Mucosa of rectum (tissue), 2 donors: ENCODE results near the gene PRKCH.

Source experiments
- H3K27ac ChIP-seq, 2 donors: one replicate each; pipeline ENCODE4 v1.7.0; 2013; ENCODE audit warnings: inconsistent platforms in 2 of 2, low read depth in 2 of 2, low read length in 2 of 2
- H3K27me3 ChIP-seq, 2 donors: one replicate each; pipeline ENCODE4 v1.7.0; 2013; ENCODE audit warnings: low read length in 2 of 2; ENCODE audit not compliant: control insufficient read depth in 2 of 2, insufficient read depth in 2 of 2
- H3K36me3 ChIP-seq, 2 donors: one replicate each; pipeline ENCODE4 v1.7.0; 2013; ENCODE audit warnings: low read length in 2 of 2; ENCODE audit not compliant: control insufficient read depth in 2 of 2, insufficient read depth in 2 of 2
- H3K4me1 ChIP-seq, 2 donors: one replicate each; pipeline ENCODE4 v1.7.0; 2013; ENCODE audit warnings: low read length in 2 of 2, mild to moderate bottlenecking in 1 of 2; ENCODE audit not compliant: control insufficient read depth in 2 of 2, insufficient read depth in 2 of 2
- H3K4me3 ChIP-seq, 2 donors: one replicate each; pipeline ENCODE4 v1.7.0; 2013; ENCODE audit warnings: low read length in 2 of 2
- H3K9ac ChIP-seq, 2 donors: one replicate each; pipeline ENCODE4 v1.7.0; 2013; ENCODE audit warnings: low read length in 2 of 2, low read depth in 1 of 2, mild to moderate bottlenecking in 1 of 2
- H3K9me3 ChIP-seq, 2 donors: one replicate each; pipeline ENCODE4 v1.7.0; 2013; ENCODE audit warnings: low read length in 2 of 2; ENCODE audit not compliant: control insufficient read depth in 2 of 2
- donor health status: healthy.
- donor health status: Normal muscosa, but diverticular disease.

The PRKCH gene

GRCh38 chr14:61582815-61583214 is 261.4 kb downstream of the PRKCH start:
- peaks cover 0 to 9% of the 10 kb centered on the region in 2 donors for H3K4me1 ChIP-seq
- no peaks in the 10 kb centered on the region for H3K27me3 ChIP-seq
- H3K4me3 ChIP-seq = no peak overlapping the region
- H3K36me3 ChIP-seq = no peaks in the 10 kb centered on the region
- H3K9me3 ChIP-seq = no peaks in the 10 kb centered on the region
- H3K9ac ChIP-seq = no peak overlapping the region
- H3K27ac ChIP-seq = no peak overlapping the region

- peaks cover 0 to 9% of the 10 kb centered on the region in 2 donors for H3K4me1 ChIP-seq
- no peak overlapping the region for H3K27ac ChIP-seq
- no peaks in the 10 kb centered on the region for H3K36me3 ChIP-seq
These were observed 263.0 kb downstream of the PRKCH start for GRCh38 chr14:61584331-61584741.

DNA sequence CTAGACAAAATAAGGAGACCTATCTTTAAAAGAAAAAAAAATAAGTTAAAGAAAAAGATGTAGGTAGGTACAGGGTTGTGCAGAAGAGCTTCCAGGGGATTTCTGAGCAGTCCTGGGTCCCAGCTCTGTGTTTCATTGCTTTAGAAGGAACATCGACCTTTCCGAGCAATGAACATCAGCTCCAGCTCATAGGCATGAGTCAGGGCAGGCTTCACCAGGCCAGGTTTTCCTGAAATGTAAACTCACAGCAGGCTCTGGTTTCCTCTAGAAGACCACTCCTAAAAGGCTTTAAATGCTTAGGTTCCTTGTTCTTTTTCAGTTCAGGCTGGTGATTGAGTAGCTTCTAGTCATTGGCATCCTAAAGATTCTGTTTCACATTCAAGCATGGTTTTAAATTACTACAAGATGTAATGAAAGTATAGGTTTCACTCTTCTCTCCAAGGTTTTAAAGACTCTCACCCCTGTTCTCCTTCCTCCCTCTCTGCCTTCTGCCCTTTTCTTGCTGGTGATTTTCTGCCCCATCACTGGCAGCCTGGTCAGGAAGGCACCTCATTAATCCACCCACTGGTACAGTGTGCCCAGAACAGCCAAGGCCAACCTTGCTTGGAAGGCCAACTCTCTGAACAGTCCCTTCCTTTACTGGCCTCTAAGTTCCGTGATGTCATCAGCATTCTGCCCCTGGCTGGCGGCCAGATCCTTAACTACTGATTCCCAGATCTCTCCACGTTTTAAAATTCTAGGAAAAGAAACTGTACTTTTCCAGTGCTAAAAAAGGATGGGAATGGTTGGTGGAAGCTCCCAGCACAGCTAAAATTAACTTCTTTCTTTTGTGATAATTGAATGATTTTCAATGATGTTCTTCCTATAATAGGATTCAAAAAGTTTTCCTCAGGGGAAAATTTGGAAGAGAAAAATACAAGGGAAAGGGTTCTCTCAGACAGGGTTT is 264.5 kb downstream of the PRKCH start:
- Histone ChIP-seq H3K27ac (peak overlapping the region; percentile 11 to 53), H3K9ac (no peak overlapping the region), H3K4me1 (peaks cover 0 to 9% of the 10 kb centered on the region in 2 donors), H3K9me3 (no peaks in the 10 kb centered on the region), H3K4me3 (no peak overlapping the region), H3K27me3 (no peaks in the 10 kb centered on the region), H3K36me3 (no peaks in the 10 kb centered on the region)

More at GRCh38 chr14:61584331-61584741, 263.0 kb downstream of the PRKCH start:
- no peaks in the 10 kb centered on the region for H3K9me3 ChIP-seq
- H3K9ac ChIP-seq = no peak overlapping the region
- H3K4me3 ChIP-seq = no peak overlapping the region
- no peaks in the 10 kb centered on the region for H3K27me3 ChIP-seq

GRCh38 chr14:61586544-61587055 is 265.2 kb downstream of the PRKCH start:
- no peaks in the 10 kb centered on the region for H3K36me3 ChIP-seq
- no peaks in the 10 kb centered on the region for H3K27me3 ChIP-seq
- H3K9ac ChIP-seq = no peak overlapping the region
- peaks cover 0 to 9% of the 10 kb centered on the region in 2 donors for H3K4me1 ChIP-seq
- H3K9me3 ChIP-seq = no peaks in the 10 kb centered on the region
- no peak overlapping the region for H3K4me3 ChIP-seq
- peak overlapping the region in 1 of 2 donors; percentile 26 for H3K27ac ChIP-seq

DNA sequence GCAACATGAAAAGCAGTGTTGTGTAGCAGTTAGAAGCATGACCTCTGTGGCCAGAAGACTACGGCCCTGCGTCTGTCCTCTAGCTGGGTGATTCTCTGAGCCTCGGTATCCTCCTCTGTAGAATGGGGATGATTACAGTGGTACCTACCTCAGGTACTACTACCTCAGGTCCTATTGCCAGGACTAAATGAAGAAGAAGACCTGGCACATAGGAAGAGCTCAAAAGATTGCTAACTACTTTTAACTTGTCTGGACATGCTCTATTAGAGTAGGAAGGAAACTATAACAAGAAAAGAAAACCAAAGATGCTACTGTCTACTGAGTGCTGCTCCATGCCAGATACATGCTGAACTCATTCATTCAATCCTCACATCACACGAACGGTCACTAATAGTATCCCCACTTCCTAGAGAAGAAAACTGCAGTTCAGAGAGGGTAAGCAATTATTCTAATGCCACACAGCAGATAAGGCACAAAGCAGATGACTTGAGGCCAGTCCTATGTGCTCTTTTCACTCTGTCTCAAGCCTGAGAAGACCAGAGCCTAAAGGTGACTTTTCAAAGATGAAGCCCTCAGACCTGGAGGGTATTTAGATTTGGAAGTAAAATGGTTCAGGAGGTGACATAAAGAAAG is 265.8 kb downstream of the PRKCH start:
- peaks cover 0 to 9% of the 10 kb centered on the region in 2 donors for H3K4me1 ChIP-seq
- peak overlapping the region in 1 of 2 donors; percentile 6 for H3K27ac ChIP-seq

GRCh38 chr14:61588419-61588901 is 267.1 kb downstream of the PRKCH start:
- Histone ChIP-seq H3K4me3 (no peak overlapping the region), H3K27me3 (no peaks in the 10 kb centered on the region), H3K36me3 (no peaks in the 10 kb centered on the region), H3K9me3 (no peaks in the 10 kb centered on the region), H3K4me1 (peaks cover 0 to 9% of the 10 kb centered on the region in 2 donors), H3K9ac (no peak overlapping the region), H3K27ac (no peak overlapping the region)

More for the DNA sequence above, 265.8 kb downstream of the PRKCH start:
- Histone ChIP-seq H3K27me3 (no peaks in the 10 kb centered on the region), H3K4me3 (no peak overlapping the region), H3K9me3 (no peaks in the 10 kb centered on the region), H3K9ac (no peak overlapping the region), H3K36me3 (no peaks in the 10 kb centered on the region)

GRCh38 chr14:61589691-61590581 is 268.6 kb downstream of the PRKCH start:
- no peaks in the 10 kb centered on the region for H3K27me3 ChIP-seq
- H3K27ac ChIP-seq = no peak overlapping the region
- H3K4me3 ChIP-seq = no peak overlapping the region
- H3K9me3 ChIP-seq = no peaks in the 10 kb centered on the region
- no peaks in the 10 kb centered on the region for H3K36me3 ChIP-seq
- H3K4me1 ChIP-seq = peaks cover 0 to 9% of the 10 kb centered on the region in 2 donors
- no peak overlapping the region for H3K9ac ChIP-seq

DNA sequence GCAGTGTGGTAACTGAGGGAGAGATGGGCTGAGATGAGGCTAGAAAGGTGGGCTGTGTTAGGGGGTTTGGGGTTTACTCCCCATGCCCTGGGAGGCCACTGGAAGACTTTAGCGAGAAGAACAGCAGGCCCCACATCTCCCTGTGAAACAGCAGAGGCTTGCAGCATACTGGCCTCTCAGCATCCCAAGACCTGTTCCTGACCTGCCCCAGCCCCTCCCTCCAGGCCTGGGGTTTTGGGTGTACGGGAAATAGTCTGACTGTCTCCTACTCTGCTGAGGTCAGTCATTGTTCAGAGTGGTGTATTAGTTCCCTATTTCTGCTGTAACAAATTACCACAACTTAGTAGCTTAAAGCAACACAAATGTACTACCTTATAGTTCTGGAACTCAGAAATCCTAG is 270.5 kb downstream of the PRKCH start:
- no peaks in the 10 kb centered on the region for H3K9me3 ChIP-seq
- no peaks in the 10 kb centered on the region for H3K27me3 ChIP-seq
- no peak overlapping the region for H3K4me3 ChIP-seq
- H3K27ac ChIP-seq = no peak overlapping the region
- no peaks in the 10 kb centered on the region for H3K4me1 ChIP-seq
- H3K9ac ChIP-seq = no peak overlapping the region
- H3K36me3 ChIP-seq = no peaks in the 10 kb centered on the region

- H3K4me1 ChIP-seq = no peaks in the 10 kb centered on the region
- H3K27ac ChIP-seq = no peak overlapping the region
- no peak overlapping the region for H3K4me3 ChIP-seq
- no peaks in the 10 kb centered on the region for H3K9me3 ChIP-seq
- H3K9ac ChIP-seq = no peak overlapping the region
- H3K27me3 ChIP-seq = no peaks in the 10 kb centered on the region
- no peaks in the 10 kb centered on the region for H3K36me3 ChIP-seq
These were observed 272.0 kb downstream of the PRKCH start for GRCh38 chr14:61593330-61593729.
